Tibial nerve (tissue), 4 donors: ENCODE measurements around the gene RPAP3.
"Not testable (repeated sequence)": the region's sequence is repeated elsewhere in the genome, so short reads cannot be mapped to it uniquely, and the experiment has no call there.

Experiments used
- EP300 ChIP-seq, 2 donors: sonication (generic); formaldehyde crosslinking; IDR thresholded peaks; one replicate each; pipeline ENCODE4 v1.6.1; 2017; ENCODE audit warnings: antibody characterized with exemption in 2 of 2, mild to moderate bottlenecking in 1 of 2
- POLR2A ChIP-seq, 2 donors: fragments of 450-650 bp; IDR thresholded peaks; one replicate each; pipeline ENCODE4 v1.6.1; 2017; ENCODE audit warnings: antibody characterized with exemption in 2 of 2, mild to moderate bottlenecking in 2 of 2, moderate library complexity in 2 of 2
- TF ChIP-seq, protein P1 (sequence below), 5 experiments: fragments of 200-600 bp in 3 of 5; fragments of 450-650 bp in 2 of 5; sonication (generic) in 3 of 5; IDR thresholded peaks; one replicate each; pipeline ENCODE4 v1.5.1; 2016 to 2019; ENCODE audit warnings: antibody characterized with exemption in 5 of 5, mild to moderate bottlenecking in 3 of 5, moderate library complexity in 2 of 5

DNA sequence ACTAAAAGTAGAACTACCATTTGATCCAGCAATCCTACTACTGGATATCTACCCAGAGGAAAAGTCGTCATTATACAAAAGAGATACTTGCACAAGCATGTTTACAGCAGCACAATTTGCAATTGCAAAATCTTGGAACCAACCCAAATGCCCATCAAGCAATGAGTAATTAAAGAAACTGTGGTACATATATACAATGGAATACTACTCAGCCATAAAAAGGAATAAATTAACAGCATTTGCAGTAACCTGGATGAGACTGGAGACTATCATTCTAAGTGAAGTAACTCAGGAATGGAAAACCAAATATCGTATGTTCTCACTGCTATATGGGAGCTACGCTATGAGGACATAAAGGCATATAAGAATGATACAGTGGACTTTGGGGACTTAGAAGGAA is 63.5 kb downstream of the RPAP3 start:
- TF ChIP-seq POLR2A, EP300 (IDR thresholded peaks at IDR 0.05): not testable (repeated sequence)
- TF ChIP-seq, protein P1, sequence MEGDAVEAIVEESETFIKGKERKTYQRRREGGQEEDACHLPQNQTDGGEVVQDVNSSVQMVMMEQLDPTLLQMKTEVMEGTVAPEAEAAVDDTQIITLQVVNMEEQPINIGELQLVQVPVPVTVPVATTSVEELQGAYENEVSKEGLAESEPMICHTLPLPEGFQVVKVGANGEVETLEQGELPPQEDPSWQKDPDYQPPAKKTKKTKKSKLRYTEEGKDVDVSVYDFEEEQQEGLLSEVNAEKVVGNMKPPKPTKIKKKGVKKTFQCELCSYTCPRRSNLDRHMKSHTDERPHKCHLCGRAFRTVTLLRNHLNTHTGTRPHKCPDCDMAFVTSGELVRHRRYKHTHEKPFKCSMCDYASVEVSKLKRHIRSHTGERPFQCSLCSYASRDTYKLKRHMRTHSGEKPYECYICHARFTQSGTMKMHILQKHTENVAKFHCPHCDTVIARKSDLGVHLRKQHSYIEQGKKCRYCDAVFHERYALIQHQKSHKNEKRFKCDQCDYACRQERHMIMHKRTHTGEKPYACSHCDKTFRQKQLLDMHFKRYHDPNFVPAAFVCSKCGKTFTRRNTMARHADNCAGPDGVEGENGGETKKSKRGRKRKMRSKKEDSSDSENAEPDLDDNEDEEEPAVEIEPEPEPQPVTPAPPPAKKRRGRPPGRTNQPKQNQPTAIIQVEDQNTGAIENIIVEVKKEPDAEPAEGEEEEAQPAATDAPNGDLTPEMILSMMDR (IDR thresholded peaks at IDR 0.05) = not testable (repeated sequence)
